GM19025 (cell line): ENCODE results near the gene ZNF646.

Experiments used
- ATAC-seq: cut with Tn5 transposase; IDR thresholded peaks from one replicate; pipeline ENCODE4 v1.9.1; 2021; ENCODE audit warnings: mild to moderate bottlenecking, low read depth, moderate library complexity; ENCODE audit not compliant: unreplicated experiment

ZNF646 gene

GRCh38 chr16:31073970-31074813 lies at the start of gene ZNF646, which contains the start of gene ZNF668:
TSS of gene ZNF646 (plus strand) at chr16:31074422. CDS start at chr16:31076325, 1,903 bp downstream.
TSS of gene ZNF668 (minus strand) at chr16:31074240. CDS start at chr16:31064459, 9,781 bp downstream.
- peak; percentile 61 for ATAC-seq

- no peak for ATAC-seq
Observed at GRCh38 chr16:31025339-31025738, 48.9 kb upstream of the ZNF646 start.

DNA sequence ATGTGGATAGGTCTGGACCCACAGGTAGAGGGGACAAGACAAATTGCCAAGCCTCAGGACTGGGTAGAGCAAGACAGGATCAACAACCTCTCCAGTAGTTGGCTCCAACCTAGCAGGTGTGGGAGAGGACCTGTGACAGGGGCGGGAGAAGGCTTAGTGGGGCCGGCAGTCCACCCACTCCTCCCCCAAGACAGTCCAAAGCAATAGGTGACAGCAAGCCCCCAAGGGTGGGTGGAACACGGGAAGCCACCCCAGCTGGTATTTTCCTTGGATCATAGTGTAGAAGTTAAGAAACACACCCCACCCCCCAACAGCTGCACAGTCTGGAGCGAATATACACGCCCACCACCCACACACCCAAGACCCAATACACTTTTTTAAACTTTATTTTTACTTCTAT lies 45.0 kb upstream of the ZNF646 start:
- no peak for ATAC-seq

DNA sequence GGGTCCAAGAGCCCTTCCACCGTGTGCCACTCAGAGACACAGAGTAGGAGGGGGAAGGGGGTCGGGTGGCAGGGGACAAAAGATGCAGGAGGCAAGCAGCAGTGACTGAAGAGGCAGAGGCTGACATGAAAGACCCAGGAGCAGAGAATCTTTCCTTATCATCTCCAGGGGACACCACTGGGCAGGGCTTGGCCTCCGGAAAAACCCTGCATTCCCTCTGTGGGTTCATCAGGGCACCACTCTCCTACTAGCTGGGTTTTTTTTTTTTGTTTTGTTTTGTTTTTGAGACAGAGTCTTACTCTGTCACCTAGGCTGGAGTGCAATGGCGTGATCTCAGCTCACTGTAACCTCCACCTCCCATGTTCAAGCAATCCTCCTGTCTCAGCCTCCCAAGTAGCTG lies 42.9 kb upstream of the ZNF646 start:
- ATAC-seq, result no peak

GRCh38 chr16:31032736-31033708 lies 41.2 kb upstream of the ZNF646 start, which contains the start of gene STX4:
TSS of gene STX4 (plus strand) at chr16:31033558. CDS start at chr16:31033806, 248 bp downstream.
- ATAC-seq, result peak; percentile 83

DNA sequence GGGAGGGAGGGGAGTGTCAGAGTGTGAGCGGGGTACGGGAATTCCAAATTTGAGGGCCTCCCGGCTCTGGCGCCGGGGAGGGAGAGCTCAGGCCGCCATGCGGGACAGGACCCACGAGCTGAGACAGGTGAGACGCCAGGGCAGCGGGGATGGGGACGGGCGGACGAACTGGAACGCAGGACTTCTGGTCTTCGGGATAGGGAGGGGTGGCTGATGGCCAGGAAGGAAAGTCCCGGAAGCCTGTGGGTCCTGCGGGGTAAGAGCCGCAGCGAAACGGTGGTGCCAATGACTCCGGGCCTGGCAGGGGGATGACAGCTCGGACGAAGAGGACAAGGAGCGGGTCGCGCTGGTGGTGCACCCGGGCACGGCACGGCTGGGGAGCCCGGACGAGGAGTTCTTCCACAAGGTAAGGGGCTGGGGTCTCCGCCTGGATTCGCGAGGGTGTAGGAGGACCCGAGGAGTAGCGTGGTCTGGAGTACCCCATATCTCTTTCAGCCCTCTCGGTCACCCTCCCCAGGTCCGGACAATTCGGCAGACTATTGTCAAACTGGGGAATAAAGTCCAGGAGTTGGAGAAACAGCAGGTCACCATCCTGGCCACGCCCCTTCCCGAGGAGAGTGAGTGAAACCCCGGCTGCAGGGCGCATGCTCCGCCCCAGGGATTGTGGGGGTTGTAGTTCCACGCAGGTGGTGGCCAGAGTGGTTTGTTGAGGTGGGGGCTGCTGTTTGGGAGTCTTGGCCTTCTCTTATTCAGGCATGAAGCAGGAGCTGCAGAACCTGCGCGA lies 40.3 kb upstream of the ZNF646 start:
- peak; percentile 35 for ATAC-seq

GRCh38 chr16:31036691-31037090 lies 37.5 kb upstream of the ZNF646 start:
- ATAC-seq, result no peak

DNA sequence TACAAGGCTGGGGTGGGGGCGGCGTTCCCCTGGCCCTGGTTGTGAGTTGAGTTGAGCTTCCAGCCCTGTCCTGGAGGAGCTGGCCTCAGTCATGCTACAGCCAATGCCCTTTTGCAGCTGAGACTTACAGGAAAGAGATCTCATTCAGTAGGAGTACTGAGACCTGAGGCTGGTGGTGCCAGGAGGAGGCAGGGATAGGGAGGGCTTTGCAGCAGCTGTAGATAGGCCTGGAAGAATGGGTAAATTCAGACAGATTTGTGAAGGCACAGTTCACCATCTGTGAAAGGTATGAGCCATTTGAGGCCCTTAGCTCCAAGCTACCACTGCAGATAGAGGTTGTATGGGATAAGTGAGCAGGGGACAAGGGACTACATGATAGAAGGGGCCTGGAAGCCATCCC lies 35.2 kb upstream of the ZNF646 start:
- no peak for ATAC-seq

GRCh38 chr16:31042866-31043265 lies 31.4 kb upstream of the ZNF646 start:
- no peak for ATAC-seq

GRCh38 chr16:31043352-31043751 lies 30.9 kb upstream of the ZNF646 start:
- ATAC-seq, result no peak

DNA sequence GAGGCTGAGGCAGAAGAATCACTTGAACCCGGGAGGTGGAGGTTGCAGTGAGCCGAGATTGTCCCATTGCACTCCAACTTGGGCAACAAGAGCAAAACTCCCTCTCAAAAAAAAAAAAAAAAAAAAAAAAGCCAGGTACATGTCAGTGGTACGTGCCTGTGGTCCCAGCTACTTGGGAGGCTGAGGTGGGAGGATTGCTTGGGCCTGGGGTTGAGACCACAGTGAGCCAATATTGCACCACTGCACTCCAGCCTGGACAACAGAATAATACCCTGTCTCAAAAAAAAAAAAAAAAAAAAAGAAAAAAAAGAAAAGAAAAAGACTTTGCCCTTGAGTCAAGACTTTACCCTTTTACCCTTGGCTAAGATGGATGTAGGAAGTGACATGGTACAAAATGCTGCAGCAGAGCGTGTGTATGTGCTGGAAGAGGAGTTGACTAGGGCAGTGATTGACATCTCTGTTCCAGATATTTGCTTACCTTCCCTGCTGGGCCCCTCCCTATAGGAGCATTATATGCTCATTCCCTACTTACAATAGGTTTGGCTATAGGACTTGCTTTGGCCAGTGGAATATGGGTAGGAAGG lies 30.2 kb upstream of the ZNF646 start:
- no peak for ATAC-seq

GRCh38 chr16:31050280-31051030 lies 23.8 kb upstream of the ZNF646 start:
- ATAC-seq, result no peak

GRCh38 chr16:31052114-31052513 lies 22.1 kb upstream of the ZNF646 start:
- ATAC-seq, result no peak

DNA sequence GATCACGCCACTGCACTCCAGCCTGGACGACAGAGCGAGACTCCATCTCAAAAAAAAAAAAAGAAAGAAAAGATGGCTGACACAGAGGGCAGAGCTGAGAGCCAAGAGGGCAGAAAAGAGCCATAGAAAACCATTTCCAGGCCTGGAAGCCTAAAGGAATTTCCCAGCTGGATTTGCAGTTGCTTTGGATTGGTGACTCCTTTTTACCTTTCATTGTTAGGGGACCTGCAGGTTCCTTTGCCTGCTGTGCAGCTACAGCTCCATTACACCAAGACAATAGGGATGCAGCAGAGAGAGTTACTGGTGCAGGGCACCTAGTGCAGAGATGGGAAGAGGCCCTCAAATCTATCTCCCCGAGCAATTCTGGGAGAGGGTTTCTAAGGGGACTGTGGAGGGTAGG lies 18.6 kb upstream of the ZNF646 start:
- no peak for ATAC-seq

DNA sequence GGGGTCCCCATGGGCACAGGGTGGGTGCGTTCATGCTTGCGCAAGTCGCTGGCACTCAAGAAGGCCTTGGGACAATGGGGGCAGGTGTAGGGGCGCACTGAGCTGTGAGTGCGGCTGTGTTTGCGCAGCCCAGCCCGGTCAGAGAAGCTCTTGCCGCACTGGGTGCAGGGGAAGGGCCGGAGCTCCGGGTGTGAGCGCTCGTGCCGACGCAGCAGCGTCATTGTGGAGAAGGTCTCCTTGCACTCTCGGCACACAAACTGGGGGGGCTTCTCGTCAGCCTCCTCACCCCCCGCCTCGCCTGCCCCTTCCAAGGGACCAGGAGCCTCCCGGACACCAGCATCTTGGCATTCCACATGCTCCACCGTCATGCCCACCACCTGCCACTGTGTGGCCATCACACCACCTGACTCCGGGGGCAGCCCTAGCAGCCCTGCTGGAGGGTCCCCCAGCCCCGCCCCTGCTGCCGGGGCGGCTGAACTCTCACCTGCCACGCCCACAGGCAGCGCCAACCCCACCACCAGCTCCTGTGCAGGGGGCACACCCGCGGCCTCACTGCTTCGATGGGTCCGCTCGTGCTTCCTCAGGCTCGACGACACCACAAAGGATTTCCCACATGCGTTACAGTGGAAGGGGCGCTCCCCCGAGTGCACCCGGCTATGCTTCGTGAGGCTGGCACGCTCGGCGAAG lies 13.0 kb upstream of the ZNF646 start:
- ATAC-seq, result no peak

- no peak for ATAC-seq
Observed at GRCh38 chr16:31061813-31062440, 12.3 kb upstream of the ZNF646 start.

- no peak for ATAC-seq
Observed at GRCh38 chr16:31063495-31063842, 10.8 kb upstream of the ZNF646 start.
